ENCODE data around the gene MSANTD3.

DNA sequence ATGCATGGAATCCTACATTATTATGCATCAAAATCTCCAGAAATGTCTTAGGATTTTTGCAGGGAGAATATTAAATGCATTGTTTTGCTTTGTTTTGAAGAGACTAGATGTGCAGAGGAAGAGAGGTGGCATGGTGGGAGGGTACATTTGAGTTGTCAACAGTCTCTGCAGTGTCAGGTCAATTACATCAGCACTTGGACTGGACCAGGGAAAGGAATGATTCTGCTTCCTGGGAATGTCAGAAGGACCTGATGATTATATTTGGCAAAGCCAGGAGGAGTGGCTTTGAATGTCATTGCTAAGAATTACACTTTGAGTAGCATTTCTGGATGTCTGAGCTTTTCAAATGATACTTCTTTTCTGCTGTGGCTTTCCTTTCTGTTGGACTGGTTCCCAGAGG, 28.5 kb downstream of the MSANTD3 start:
- TF ChIP-seq, protein P1, sequence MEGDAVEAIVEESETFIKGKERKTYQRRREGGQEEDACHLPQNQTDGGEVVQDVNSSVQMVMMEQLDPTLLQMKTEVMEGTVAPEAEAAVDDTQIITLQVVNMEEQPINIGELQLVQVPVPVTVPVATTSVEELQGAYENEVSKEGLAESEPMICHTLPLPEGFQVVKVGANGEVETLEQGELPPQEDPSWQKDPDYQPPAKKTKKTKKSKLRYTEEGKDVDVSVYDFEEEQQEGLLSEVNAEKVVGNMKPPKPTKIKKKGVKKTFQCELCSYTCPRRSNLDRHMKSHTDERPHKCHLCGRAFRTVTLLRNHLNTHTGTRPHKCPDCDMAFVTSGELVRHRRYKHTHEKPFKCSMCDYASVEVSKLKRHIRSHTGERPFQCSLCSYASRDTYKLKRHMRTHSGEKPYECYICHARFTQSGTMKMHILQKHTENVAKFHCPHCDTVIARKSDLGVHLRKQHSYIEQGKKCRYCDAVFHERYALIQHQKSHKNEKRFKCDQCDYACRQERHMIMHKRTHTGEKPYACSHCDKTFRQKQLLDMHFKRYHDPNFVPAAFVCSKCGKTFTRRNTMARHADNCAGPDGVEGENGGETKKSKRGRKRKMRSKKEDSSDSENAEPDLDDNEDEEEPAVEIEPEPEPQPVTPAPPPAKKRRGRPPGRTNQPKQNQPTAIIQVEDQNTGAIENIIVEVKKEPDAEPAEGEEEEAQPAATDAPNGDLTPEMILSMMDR (IDR thresholded peaks at IDR 0.05; ENCODE audit: borderline replicate concordance, extremely low read depth, low read length, poor library complexity, severe bottlenecking), result no peak
- TF ChIP-seq EZH2 (IDR thresholded peaks at IDR 0.05; ENCODE audit: borderline replicate concordance, low read depth, low read length, severe bottlenecking), result no peak
